UCSD-AML1 (cell line): ENCODE data around the gene DHX34.

Experiments
- DNase-seq: peaks from one replicate; lab custom pipeline; 2025; ENCODE audit not compliant: unreplicated experiment; lab: John Stamatoyannopoulos, UW

The DHX34 gene

GRCh38 chr19:47417107-47417745, 68.1 kb downstream of the DHX34 start:
- no peak for DNase-seq

DNA sequence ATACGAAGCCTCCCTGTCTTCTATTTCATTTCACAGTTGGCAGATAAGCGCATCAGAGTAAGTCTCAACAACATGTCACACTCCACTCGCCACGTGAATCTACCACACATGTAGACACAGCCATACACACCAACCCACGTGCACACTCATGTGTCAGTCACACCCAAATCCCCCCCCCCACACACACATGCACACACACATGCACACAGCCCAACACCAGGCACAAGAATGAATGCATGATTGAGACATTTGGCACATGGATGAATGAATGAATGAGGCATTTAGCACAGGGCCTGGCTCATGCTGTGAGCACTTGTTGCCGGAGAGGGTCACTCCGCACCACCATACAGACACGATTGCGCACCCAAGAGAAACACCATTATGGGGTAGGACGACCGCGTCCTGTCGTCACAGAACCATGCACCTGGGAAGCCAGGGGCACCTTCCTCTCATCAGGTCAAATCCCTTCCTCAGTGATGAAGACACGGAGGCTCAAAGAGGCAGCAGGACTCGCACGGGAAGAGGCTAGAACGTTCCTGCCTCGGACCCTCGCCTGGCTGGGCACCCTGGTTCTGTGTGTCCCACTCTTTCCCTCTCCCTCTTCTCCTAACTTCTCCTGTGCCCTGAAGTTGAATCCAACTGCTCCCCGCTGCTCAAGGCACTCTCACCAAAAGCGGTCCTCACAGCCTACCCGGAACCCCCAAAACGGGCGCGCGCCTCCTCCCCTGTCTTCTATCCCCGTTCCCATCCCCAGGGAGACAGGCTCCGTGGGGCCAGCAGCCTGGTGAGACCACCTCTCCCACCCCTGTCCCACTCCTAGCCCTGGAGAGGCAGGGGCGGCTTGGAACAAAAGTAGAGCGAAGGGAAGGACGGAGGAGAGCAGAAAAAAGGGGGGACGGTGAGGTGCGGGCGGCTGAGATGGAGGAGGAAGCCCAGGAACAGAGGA, 68.9 kb downstream of the DHX34 start:
- DNase-seq: no peak

GRCh38 chr19:47418692-47419029, 69.5 kb downstream of the DHX34 start:
- no peak for DNase-seq

DNA sequence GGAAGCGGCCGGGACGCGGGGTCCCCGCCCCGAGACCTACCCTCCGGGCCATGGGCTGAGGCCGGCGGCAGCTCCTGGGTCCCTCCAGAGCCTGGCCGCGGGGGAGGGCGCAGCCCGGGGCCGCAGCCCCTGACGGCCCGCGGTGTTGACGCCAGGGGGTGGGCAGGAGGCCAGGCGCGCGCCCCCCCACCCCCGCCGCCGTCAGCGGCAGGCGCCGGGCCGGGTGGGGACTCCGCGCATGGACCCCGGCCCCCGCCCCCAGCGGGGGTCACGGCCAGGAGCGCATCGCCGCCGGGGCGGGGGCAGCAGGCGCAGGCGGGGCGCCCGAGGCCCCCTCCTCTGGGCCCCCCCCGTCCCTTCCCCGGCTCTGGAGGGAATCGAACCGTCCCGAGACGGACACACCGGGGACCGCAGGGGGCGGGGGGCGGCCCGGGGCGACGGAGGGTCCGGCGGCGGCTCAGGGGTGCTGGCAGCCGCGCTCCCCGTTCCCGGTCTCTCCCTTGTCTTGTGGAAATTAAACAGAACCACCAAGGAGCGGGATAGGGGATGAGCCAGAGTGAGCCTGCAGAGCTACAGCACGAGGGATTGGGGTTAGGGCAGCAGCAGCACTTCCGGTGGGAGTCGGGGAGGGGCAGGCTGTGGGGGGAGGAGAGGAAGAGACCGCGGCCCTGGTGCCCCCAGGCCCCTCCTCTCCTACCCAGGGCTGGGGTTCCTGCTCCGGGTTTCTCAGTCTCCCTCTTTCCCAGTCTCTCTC, 70.1 kb downstream of the DHX34 start, which contains the start of gene MEIS3:
Gene MEIS3 (minus strand): TSS at position 498 of the 754 bp plus-strand sequence. CDS start 446 bp downstream, at position 52.
- DNase-seq: no peak

- no peak for DNase-seq
Measured at GRCh38 chr19:47419789-47420188, 70.7 kb downstream of the DHX34 start.

GRCh38 chr19:47421244-47421786, 72.2 kb downstream of the DHX34 start:
- no peak for DNase-seq

GRCh38 chr19:47421844-47422395, 72.8 kb downstream of the DHX34 start:
- DNase-seq: no peak

GRCh38 chr19:47422417-47423163, 73.5 kb downstream of the DHX34 start:
- no peak for DNase-seq

- DNase-seq: no peak
Measured at GRCh38 chr19:47423203-47423882, 74.2 kb downstream of the DHX34 start.

GRCh38 chr19:47427241-47428176, 78.4 kb downstream of the DHX34 start:
- peak; percentile 55 for DNase-seq

DNA sequence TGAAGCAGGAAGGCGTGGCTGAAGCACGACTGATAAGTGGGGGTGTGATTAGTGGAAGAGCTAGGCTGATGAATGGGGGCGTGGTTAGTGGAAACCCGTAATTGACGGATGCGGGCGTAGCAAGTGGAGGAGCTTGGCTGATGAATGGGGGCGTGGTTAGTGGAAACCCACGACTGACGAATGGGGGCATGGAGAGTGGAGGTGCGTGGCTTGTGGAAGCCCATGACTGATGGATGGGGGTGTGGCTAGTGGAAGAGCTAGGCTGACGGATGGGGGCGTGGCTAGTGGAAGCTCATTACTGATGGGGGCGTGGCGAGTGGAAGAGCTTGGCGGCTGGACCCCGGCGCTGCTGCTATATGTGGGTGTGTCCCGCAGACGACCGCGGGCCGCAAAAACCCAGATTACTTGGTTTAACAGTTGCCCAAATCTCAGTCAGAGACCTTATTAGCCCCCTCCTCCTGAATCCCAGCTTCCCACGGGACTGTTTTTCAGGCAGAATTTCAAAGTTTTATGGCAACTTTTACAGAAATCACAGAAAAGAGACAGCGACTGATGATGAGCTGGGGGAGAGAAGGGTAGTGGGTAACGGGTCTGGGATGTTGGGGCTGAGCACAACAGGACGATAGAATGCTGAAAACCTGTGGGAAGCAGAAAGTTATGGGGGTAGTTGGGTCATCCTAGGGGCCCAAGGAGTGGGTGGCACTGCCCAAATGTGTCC, 79.2 kb downstream of the DHX34 start:
- DNase-seq: peak; percentile 90

GRCh38 chr19:47429140-47429793, 80.2 kb downstream of the DHX34 start:
- no peak for DNase-seq

GRCh38 chr19:47430041-47430802, 81.1 kb downstream of the DHX34 start:
- DNase-seq: peak; percentile 29

GRCh38 chr19:47432091-47432490, 83.0 kb downstream of the DHX34 start:
- no peak for DNase-seq
